Measurements from ENCODE around the gene TARBP2. TPM values are rescaled to one million over a fixed set of nuclear protein-coding genes. Genes with fewer than 3 reads are reported as not detected.

The TARBP2 gene
- polyA plus RNA-seq, 1 of the 3 experiments (the other 2 are of a cell fraction): 57.8 TPM

DNA sequence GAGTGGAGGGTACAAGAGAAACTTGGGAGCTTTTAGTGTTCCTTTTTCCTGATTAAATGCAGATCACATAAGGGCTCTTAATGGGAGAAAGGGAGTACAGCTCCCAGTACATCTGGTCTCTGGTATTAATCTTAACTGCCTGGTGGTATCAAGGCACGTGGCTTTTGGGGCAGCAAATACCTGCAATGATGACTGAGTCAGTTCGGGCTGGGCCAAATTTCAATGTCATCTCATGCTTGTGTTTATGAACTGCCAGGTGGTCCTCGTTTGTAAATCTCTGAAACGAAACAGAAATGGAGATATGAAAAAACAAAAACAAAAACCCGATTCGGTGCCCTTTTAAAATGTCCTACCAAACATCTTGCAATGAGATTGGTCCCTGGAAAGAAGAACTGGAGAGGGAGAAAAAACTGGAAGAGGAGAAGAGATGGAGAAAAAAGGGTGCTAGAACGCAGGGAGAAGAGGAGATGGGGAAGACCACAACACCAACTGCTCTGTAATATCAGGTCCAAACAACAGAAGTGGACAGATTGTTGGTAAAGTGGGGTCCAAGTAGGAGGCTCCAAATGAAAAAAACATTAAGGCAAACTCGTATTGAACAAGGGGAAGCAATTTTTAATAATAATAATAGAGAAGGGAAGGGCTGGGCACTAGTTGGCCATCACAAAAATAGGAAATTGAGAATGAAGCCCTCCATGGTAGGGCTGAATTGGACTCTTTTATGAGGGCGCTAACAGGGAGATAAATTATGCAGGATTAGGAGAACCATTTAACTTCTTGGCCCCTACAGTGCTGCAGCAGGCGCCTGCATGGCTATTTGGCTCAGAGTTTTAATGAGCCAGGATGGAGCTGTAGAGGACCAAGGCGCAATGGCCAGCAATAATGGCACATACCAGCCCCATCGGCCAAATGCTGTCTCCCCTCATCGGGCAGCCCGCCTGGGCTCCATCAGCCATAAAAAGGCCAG lies 51.6 kb downstream of the TARBP2 start (continued):
- TF ChIP-seq, protein P1, sequence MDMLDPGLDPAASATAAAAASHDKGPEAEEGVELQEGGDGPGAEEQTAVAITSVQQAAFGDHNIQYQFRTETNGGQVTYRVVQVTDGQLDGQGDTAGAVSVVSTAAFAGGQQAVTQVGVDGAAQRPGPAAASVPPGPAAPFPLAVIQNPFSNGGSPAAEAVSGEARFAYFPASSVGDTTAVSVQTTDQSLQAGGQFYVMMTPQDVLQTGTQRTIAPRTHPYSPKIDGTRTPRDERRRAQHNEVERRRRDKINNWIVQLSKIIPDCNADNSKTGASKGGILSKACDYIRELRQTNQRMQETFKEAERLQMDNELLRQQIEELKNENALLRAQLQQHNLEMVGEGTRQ (IDR thresholded peaks at IDR 0.05; ENCODE audit: borderline replicate concordance, low read depth, low read length): no peak

Small RNA genes within 50 kb of the gene (small RNA-seq; reads per million reads assigned to genes)
- gene AC023509.3: 0 reads per million in 7 experiments

Other genes with a start within 250 kb of the TARBP2 start
- 6.9 and 8.6 TPM in 2 replicates for gene ESPL1, start 233.0 kb upstream of the TARBP2 start, polyA plus RNA-seq (2012; rRNA removed)
- 1,198 and 1,880 TPM in 2 replicates for gene PFDN5, start 205.7 kb upstream of the TARBP2 start, polyA plus RNA-seq (2012; rRNA removed)
- 93.5 and 101 TPM in 2 replicates for gene MYG1, start 201.6 kb upstream of the TARBP2 start, polyA plus RNA-seq (2012; rRNA removed)
- gene AAAS, start 179.7 kb upstream of the TARBP2 start, polyA plus RNA-seq (2012; rRNA removed): 64.9 and 70.6 TPM in 2 replicates
- gene SP7, start 164.9 kb upstream of the TARBP2 start, polyA plus RNA-seq (2012; rRNA removed): not detected in 2 replicates
- 12.9 and 18.8 TPM in 2 replicates for gene SP1, start 121.1 kb upstream of the TARBP2 start, polyA plus RNA-seq (2012; rRNA removed)
- 0.03 and 0.06 TPM in 2 replicates for gene AMHR2, start 77.4 kb upstream of the TARBP2 start, polyA plus RNA-seq (2012; rRNA removed)
- 58.5 and 59.3 TPM in 2 replicates for gene PRR13, start 59.5 kb upstream of the TARBP2 start, polyA plus RNA-seq (2012; rRNA removed)
- 336 and 368 TPM in 2 replicates for gene PCBP2, start 49.2 kb upstream of the TARBP2 start, polyA plus RNA-seq (2012; rRNA removed)
- gene MAP3K12, start 1.8 kb upstream of the TARBP2 start, polyA plus RNA-seq (2012; rRNA removed): 57.6 and 80.9 TPM in 2 replicates
- 0.13 TPM in 1 of 2 replicates, not detected in the other for gene NPFF, start 6.2 kb downstream of the TARBP2 start, polyA plus RNA-seq (2012; rRNA removed)
- 12.8 and 17.3 TPM in 2 replicates for gene ATF7, start 125.1 kb downstream of the TARBP2 start, polyA plus RNA-seq (2012; rRNA removed)
- 309 and 319 TPM in 2 replicates for gene ATP5MC2, start 174.8 kb downstream of the TARBP2 start, polyA plus RNA-seq (2012; rRNA removed)
- 72.1 and 130 TPM in 2 replicates for gene CALCOCO1, start 226.2 kb downstream of the TARBP2 start, polyA plus RNA-seq (2012; rRNA removed)

Measured in SK-N-SH (cell line).